Right lung (tissue), 5 donors: ENCODE data around the gene ITGB5. TPM values are rescaled to one million over a fixed set of nuclear protein-coding genes. Genes with fewer than 3 reads are reported as not detected.

Experiments used
- DNase-seq, 2 donors: peaks; one replicate each; pipeline ENCODE4 v3.0.0-alpha.2; 2013
- polyA plus RNA-seq, 5 donors: library from polyadenylated mRNA; unstranded; fragments of 120-200 nt; gene quantifications; one replicate each; pipeline versions ENCODE4 v1.2.1 to v1.2.3, GENCODE V29; 2013; ENCODE audit warnings: inconsistent platforms in 1 of 5, low replicate concordance in 1 of 5; ENCODE audit not compliant: insufficient read length in 5 of 5, insufficient read depth in 1 of 5

The ITGB5 gene
- polyA plus RNA-seq, 5 donors: 45.8 to 65.5 (median 58.0) TPM

DNA sequence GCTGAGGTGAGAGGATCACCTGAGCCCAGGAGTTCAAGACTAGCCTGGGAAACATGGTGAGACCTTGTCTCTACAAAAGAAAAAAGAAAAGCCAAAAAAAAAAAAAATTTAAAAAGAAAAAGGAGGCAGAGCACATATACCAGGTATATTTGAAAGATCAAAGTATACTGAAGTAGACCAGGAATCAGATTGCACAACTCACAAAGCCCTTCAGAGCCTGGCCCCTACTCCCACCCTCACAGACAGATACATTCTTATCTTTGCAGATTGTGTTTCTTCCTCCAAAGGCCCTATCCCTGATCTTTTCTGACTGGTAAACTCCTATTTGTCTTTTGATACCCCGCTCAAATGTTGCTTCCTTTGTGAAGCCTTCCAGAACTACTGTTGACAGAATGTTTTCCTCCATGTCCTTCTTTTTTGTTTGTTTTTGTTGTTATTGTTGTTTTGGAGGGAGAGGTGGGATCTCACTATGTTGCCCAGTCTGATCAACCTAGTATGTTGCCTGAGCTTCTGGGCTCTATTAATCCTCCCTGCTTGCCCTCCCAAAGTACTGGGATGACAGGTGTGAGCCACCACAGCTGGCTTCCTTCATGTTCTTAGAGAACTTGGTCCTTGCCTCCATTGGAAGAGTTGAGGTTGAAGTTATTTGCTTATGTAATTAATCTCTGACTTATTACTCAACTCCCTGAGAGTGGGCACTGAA lies 9.8 kb upstream of the ITGB5 start:
- no peak for DNase-seq

DNA sequence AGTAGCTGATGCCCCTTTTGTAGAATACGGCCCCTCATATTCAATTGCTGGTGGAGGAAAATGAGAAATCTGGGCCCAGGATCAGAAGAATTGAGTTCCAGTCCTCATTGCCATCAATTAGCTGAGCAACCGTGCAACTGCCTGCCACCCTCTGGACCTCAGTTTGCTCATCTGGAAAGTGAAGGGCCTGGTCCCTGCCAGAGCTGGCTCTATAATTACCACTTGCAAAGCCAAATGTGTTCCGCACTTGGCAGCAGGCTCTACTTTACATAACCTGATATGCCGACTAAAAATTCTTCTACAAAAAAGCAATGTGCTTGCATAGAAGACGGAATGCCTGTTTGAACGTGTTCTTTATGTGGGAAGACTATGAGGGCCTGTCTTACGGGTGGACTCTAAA lies 8.6 kb upstream of the ITGB5 start:
- no peak for DNase-seq

DNA sequence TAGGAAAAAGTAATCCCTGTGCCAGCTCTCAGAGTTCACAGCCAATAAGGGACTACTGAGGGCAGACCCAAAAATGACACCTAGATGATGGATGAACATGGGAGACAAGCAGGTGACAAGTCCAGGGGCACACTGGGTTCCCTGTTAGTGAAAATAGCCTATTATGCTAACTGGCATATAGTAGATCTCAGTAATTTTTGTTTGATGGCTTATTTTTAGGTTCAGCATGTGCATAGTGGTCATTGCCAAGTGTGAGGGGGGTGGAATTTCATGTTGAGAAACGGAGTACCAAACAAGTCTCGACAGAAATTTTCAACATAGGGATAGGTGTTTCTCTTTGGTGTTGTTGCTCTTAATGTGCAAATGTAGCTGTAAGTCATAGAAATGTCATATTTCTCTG lies 6.4 kb upstream of the ITGB5 start:
- no peak for DNase-seq

DNA sequence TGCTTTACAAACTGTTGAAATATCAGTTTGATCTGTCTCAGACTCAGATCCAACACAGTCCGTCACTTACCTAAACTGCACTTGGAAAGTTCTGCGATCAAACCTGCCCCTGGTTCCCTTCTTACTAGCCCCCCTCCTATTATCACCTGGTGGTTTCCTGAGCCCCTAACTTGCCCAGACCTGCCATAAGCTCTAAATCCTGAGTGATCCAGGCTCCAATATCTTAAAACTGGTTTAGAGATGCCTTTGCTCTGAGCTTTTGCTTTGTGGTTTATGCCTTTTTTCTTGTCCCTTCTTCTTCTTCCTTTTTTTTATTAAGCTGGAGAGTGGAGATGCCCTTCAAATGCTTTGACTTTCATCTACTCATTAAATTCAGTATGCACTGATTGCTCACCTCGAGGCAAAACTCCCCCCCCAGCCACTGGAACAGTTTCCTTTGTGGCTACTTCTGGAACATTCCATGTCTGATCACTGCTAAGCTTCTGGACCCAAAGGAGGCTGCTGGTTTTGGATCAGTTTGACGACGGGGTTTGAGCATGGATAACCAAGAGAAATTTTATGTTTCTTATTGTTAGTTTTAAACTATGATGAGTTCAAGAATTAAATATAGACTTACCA lies 3.5 kb upstream of the ITGB5 start:
- DNase-seq: no peak

DNA sequence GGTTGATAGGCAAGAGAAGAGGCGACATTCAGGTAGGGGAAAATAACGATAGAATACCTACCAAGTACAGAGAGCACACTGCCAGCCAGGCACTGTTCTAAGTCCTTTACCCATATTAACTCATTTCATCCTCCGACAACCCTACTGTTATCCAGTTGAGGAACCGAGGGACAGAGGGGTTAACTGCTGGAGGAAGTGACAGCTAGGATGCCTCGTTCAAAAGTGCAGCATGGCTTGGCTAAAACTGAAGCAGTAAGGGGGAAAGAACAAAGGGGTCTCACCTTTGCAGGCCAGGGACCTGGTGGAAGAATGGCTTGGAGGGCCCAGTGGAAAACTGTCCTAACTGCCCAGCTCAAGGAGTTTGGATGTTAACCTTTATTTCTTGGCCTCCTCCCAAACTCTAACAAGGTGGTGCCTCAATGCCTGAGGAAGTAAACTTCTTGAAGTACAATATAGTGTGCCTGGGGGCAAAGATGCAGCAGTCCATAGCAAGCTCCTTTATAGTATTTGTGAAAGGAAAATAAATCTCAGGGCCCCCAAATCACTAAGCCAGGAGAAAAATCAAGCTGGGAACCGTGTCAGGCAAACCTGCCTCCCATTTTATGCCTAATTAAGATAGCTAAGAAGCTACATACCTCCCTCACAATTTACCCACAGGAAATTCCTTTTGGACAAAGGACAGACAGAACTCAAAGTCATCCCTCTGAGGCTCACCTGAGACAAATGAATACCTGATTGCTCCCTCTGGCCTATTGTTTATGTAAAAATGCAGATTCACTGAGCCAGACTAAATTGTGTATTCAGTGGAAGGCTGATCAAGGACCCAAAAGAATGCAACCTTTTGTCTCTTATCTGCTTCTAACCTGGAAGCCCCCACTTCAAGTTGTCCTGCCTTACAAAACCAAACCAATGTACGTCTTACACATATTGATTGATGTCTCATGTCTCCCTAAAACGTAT lies 1.6 kb upstream of the ITGB5 start:
- DNase-seq: no peak

DNA sequence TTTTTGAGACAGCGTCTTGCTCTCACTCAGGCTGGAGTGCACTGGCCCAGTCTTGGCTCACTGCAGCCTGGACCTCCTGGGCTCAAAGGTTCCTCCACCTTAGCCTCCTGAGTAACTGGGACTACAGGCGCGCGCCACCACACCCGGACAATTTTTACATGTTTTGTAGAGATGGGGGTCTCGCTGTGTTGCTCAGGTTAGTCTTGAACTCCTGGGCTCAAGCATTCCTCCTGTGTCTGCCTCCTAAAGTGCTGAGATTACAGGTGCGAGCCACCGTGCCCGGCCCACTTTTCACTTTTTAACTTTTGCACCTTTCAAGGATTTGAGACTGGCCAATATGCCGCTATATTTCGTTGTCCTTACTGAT lies 750 bp upstream of the ITGB5 start:
- DNase-seq: no peak

DNA sequence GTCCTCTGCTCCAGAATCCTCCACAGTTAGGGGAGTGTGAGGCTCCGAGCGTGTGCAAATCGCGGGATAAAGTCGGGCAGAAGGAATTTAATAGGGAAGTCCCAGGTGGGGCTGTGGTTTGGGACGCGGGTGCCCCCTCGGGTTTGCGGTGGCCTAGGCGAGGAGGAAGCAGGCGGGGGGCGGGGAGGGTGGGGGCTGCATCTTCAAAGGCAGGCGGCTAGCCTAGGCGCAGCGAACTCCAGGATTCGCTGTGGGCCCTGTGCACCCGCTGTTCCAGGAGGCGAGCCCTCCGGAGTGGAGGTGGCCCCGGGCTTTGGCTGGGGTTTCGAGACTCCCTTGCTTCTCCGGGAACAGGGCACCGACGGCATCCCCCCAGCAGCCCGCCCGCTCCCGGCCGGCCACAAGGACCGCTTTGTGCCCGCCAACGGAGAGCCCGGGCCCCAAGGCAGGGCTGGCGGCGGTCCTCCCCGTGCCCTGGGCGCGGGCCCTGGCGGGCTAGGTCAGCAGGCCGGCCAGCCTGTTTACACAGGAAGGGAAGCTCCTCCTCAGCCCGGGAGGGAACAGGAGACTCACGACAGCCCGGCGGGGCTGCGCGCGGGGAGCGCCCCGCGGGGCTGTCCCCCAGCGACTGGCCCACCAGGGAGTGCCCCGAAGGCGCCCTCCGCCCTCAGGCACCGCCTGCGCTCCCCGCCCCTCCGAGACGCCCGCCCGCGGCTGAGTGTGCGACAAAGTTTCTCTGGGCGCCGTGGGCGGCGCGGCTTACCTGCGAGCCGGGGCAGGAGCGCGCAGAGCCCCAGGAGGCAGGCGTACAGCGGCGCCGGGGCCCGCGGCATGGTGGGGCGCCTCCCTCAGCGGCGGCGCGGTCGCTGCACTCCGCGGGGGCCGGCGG lies 753 bp downstream of the ITGB5 start:
- DNase-seq: peak; percentile 37 to 43

DNA sequence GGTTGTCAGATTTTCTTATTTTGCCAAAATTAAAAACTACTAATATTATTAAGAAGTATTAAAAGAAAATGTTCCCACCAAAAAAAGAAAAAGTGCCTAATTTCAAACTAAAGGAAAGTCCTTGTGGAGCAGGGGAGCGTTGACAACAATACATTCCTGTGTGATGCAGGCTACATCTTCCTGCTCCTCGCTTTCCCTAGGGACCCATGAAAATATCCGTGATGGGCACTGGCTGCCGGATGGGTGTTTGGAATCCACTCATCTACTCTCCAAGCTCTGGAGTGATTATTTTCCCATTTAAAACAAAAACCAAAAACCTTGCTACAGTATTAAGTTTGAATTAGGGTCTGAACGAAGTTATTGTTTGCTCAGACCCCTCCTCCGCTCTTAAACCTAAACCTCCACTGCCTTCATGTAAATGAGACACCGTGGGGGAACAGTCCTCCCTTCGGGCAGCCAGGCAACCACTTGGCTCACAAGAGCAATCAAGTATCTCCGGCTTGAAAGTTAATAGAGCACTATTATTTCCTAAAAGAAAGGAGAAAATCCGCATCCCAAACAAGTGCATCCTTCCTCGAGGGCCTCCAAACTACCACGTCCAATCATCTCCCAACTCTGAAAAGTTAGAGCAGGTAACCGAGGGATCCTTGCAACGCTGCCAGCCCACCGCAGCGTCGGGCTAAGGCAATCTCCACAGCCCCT lies 1.5 kb downstream of the ITGB5 start:
- DNase-seq: no peak

DNA sequence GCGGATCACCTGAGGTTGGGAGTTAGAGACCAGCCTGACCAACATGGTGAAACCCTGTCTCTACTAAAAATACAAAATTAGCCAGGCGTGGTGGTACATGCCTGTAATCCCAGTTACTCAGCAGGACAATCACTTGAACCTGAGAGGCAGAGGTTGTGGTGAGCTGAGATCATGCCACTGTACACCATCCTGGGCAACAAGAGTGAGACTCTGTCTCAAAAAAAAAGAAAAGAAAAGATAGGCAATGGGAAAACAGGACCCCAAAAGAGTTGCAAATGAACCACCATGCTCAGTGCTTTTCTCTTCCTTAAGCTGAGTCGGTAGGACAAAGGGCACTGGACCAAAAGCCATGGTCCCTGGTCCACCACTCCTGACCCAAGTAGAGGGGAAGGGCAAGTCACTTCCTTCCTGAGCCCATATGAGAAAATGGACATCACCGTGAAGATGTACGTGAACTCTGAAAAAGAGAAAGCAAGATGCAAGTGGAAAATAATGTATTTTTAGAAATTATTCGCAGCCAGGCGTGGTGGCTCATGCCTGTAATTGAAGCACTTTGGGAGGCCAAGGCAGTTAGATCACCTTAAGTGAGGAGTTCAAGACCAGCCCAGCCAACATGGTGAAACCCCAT lies 2.6 kb downstream of the ITGB5 start:
- no peak for DNase-seq

DNA sequence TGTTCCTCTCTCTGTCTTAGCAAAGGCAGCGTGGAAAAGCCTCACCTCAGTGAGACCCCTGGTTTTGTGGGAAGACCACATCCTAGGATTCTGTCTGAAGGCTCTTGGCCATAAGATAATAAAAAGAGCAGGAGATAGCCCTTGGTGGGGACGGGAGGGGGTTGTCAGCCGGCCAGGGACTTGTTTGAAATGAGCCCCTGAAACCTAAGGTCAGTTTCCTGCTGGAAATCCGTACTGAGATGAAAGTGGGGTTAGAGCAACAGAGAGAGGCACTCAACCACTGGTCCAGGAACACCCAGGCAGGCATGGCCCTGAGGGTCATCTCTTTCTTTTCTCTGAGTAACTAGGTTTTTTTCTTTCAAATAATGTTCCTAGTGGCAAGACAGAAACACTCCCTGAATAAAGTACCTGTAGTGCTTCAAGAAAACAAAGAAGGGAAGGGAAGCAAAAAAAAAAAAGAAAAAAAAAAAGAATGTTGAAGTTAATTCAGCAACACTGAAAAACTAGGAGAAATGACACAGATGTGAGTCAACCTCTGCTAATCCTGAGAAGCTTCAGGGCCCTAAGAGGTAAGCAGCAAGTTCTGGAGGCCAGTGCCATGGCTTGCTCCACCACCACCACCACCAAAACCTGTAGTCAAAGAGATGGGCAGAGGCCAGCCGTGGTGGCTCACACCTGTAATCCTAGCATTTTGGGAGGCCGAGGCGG lies 3.2 kb downstream of the ITGB5 start:
- no peak for DNase-seq

DNA sequence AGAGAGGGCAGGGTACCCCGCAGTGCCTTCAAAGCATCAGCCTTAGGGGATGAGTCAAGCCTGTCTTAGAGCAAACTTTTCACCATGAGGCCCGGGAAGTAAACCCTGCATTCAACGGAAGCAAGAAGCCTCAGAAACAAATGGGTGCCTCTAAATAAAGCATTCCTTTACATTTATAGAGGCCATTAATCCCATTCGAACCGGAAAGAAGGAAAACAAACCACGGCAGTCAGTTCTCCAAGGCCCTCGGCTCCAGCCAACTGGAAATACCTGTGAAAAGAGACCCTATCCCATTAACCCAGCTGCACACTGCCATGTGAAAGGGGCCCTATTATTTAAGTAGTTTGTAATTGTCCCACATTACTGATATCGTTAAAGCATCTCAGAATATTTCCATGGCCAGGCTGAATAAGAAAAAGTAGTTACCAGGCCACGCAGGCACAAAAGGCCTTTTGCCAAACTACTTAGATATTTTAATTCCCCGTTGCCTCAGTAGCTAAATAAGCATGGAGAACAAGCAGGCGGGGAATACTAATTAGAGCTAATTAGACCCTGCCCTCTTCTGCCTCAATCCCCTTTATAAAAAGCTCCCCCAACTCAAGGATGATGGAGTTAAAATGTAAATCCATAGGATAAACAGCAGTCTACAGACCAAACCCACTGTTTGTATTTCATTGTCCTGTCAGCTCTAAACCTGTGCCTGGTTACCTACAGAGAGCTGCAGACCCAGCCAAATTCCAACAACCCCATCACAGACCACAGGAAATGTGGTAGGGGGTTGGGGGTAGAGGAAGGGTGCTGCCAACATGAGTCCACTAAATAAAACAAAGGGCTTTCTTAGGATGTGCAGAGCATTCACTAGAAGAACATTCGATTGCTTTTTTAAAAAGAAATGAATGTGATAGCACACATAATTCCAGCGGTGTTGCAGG lies 4.1 kb downstream of the ITGB5 start:
- DNase-seq: no peak

DNA sequence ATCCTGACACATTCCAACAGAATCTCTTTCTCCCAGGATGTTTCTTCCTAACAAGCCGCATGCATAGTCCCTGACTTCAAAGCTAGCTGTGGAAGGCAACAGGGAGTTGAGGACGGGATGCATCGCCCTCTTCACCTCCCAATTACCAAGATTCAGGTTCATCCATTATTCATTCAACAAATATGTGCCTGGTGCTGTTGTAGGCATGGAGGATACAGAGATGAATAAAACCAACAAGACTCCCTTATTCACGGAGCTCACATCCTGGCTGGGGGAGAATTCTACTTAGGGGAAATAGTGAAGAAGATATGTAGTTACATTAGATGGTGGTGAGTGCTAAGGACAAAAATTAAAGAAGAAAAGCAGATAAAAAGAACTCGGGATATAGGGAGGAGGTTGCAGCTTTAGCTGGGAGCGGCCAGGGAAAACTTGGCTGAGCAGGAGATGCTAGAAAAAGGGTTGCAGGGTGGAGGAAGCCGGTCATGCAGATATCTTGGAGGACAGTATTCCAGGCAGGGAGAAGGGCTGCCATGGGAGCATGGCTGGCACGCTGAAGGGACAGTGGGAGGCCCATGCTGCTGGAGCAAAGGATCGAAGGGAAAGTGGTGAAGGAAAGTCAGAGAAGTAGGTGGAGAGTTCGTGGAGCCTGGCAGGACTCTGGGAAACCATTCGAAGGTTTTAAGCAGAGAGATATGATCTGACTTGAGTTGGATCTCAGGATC lies 5.0 kb downstream of the ITGB5 start:
- DNase-seq: no peak

DNA sequence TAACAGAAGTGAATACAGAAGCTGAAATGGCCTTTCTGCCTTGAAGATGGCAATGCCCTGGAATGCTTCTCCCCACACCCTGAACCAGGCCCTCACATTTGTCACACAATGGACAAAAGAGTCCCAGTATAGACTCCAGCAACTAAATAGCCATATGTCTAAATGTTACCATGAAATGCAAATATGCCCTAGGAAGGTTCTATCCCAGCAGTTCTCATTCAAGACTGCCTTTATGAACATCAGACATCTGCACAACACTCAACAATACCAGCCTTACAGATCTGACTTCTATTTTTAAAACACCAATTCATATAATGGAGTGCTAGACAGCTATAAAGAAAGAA lies 7.9 kb downstream of the ITGB5 start:
- no peak for DNase-seq

DNA sequence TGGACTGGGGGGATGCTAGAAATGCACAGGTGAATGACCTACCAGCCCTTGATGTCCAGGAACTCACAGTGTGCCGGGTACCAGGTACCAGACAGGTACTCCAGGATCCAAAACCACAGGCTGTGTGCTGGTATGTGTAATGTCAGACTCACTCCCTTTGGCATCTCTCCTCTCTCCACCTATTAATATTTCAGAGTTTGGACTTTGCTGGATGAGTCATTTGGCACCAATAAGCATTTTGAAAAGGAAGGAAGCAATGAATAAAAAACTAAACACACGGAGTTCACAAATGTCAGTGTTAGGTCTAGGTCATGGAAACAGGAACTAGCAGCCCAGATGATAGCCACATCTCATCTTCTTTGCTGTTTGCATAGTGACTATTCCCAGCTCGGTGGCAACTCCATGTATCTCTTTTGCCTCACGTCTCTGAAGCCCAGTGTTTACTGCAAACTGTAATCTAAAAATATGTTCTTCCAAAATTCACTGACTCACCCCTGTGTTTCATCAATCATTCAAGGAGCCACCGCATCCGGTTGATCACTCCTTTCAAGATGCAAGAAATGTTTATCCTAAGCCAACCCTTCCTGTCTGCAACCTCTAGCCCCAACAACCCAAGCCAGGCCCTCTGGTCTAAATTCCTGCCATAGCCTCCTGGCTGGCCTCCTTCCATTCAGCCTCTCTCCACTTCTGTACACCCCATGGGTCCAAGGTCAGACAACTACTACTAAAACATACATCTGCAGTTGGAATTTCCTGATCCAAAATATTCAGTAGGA lies 8.4 kb downstream of the ITGB5 start:
- no peak for DNase-seq

DNA sequence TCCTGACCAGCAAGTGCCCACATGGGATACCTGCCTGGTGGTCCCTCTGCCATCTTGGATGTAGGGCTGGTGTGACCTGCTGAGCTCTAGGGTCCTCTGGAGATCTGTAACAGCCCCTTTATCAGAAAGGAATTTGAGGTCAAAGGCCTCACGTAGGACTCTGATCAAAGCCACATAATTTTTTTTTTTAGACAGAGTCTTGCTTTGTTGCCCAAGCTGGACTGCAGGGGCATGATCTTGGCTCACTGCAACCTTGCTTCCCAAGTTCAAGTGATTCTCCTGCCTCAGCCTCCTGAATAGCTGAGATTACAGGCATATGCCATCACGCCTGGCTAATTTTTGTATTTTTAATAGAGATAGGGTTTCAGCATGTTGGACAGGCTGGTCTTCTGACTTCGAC lies 9.5 kb downstream of the ITGB5 start:
- DNase-seq: no peak

DNA sequence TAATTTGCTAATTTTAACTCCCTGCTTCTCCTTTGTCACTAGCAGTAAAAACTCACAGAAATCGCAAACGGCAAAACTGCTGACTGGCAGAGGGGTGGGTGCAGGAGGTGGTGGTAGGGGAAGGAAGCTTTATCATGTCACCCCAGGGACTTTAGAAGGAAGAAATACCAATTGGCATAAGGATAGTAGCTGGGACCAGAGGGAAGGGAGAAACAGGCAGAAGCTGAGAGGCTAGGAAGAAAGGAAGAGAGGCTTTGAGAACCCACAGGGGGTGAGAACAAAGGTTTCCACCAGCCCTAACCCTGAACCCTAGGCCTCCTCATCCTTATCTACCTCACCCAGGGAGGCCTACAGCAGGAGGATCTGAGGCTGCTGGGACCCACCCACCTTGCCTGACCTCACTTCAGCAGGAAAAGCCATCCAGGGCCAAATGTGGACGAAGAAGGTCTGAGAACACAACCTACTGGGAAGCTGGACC lies 10.7 kb downstream of the ITGB5 start:
- no peak for DNase-seq

DNA sequence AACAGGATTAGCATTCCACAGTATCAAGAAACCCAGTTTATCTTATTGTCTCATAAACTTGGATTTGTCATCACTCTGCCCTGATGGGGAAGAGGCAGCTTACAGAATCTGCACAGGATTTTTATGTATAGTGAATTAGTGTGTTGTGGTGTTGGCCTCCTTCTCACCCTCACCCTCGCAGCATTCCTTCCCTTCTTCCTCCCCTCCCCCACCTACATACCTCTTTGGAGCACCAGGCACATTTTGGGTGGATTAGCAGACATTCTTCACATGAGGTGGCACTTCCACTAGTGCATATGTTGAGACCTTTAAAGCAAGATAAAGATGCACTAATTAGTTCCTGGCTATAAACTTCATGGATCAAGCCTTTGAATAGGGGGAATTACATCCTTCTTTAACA lies 13.9 kb downstream of the ITGB5 start:
- DNase-seq: no peak
